HG02870 (cell line): ENCODE results near the gene RHBDL2.
"Not testable (repeated sequence)": the region's sequence is repeated elsewhere in the genome, so short reads cannot be mapped to it uniquely, and the experiment has no call there.

ENCODE experiments used
- ATAC-seq: cut with Tn5 transposase; IDR thresholded peaks from one replicate; pipeline ENCODE4 v1.9.1; 2021; ENCODE audit warnings: mild to moderate bottlenecking, moderate library complexity; ENCODE audit not compliant: unreplicated experiment

Gene RHBDL2

DNA sequence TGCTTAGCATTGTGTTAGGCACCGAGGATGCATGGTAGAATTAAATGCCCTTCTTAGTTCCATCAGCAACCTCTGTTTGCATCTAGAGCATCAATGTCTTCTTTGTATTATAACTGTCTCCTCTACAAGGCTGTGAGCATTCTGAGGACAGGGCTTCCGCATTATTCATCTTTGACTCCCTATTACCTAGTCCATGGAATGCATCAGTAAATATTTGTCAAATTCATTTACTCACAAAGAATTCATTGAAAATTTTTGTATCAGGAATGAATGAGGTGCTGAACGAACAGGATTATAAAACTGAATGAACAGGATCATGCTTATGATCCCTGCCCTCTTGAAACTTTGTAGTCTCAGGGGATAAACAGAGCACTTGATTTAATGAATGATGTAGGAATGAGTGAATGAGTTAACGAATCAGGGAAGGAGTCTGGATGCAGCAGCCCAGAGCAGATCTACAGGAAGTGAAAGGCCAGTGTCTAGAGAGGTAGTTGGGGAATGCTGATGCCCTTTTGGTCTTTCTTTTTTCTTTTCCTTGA is 2.8 kb downstream of the RHBDL2 start:
- no peak for ATAC-seq

GRCh38 chr1:38932571-38932970 is 9.1 kb downstream of the RHBDL2 start:
- no peak for ATAC-seq

DNA sequence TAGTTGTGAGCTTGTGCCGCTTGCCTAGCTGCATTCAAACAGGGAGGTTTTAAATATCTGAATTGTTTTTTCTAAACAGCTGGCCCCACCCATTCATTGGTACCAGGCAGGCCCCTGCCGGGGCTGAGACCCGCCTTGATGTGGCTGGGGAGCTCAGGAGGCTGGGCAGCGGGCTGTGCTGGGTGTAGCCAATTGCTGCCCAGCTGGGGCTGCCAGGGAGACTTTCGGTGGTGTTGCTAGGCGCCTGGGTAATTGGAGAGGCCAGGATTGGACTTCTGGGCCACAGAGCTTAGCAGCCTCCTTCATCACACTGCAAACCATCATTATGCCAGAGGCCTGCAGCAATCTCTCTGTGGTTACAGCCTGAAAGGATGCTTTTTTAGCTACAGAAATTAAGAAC is 12.2 kb downstream of the RHBDL2 start:
- no peak for ATAC-seq

DNA sequence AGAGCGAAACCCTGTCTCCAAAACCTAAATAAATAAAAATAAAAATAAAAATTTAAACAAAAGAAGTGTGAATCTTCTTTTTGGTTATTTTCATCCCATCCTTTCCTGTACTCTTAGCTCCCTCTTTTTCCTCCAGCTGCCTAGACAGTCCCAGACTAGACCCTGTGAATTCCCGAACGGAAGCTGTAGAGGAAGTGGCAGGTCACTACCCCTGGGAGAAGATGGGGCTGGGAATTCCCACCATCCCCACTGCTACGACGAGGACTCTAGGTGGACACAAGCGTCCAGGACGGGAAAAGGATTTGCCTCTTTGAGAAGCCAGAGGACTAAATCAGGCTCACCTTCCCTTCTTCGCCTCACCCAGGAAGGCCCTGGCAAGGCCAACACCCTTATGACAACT is 12.6 kb downstream of the RHBDL2 start:
- ATAC-seq, result no peak

- ATAC-seq, result no peak
Measured at GRCh38 chr1:38926091-38926490, 15.5 kb downstream of the RHBDL2 start.

DNA sequence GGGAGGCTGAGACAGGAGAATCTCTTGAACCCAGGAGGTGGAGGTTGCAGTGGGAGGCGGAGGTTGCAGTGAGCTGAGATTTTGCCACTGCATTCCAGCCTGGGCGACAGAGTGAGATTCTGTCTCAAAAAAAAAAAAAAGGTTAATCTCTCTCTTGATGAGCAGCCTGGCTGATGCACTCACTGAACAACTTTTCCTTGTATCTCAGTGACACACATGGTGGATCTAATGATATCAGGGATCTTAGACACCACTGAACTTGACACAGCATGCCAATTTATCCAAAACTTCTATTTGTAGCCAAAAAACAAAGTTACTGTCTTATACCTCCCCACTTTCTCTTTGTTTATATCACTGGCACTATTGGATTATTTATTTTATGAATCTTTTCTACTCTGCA is 16.2 kb downstream of the RHBDL2 start:
- no peak for ATAC-seq

- ATAC-seq, result no peak
Measured at GRCh38 chr1:38923607-38924006, 18.0 kb downstream of the RHBDL2 start.

DNA sequence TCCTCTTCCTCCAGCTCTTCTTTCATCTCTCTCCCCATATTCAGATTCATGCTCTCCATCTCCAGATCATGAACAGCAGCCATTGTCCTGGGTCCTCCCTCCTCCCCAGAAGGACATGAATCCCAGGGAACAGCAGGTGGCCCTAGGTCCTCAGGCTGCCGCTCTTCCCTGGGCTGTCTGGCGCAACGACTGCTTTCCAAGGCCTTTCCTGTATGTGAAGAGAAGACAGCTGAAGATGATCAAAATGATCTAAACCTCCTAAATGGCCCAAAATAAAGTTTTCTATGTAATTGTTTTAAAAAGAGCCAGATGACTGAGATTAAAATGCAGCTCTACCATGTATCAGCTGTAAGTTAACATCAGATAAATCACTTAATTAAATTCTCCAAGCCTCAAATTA is 22.5 kb downstream of the RHBDL2 start:
- no peak for ATAC-seq

DNA sequence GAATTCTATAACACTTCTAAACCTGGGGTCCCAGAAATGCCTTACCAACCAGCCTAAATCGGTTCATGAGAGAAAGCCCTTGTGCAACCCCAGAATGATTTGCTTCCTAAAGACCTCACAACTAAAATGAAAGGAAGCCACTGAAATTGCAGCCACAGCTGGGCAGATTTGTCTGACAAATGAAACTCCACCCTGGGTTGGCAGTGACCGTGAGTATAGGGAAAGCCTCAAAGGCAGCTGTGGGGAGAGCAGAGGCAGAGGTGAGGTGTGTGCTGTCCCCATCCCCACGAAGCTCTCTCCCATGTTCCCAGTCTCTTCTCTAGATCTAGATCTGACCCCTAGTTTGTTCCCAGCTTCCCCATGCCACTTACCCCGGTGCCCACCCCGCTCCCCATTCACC is 23.1 kb downstream of the RHBDL2 start:
- no peak for ATAC-seq

- no peak for ATAC-seq
Measured at GRCh38 chr1:38917772-38918171, 23.9 kb downstream of the RHBDL2 start.

- no peak for ATAC-seq
Measured at GRCh38 chr1:38917337-38917736, 24.3 kb downstream of the RHBDL2 start.

GRCh38 chr1:38915352-38915948 is 26.2 kb downstream of the RHBDL2 start:
- ATAC-seq, result no peak

- not testable (repeated sequence) for ATAC-seq
Measured at GRCh38 chr1:38914908-38915307, 26.7 kb downstream of the RHBDL2 start.

- ATAC-seq, result no peak
Measured at GRCh38 chr1:38908821-38909220, 32.8 kb downstream of the RHBDL2 start.

DNA sequence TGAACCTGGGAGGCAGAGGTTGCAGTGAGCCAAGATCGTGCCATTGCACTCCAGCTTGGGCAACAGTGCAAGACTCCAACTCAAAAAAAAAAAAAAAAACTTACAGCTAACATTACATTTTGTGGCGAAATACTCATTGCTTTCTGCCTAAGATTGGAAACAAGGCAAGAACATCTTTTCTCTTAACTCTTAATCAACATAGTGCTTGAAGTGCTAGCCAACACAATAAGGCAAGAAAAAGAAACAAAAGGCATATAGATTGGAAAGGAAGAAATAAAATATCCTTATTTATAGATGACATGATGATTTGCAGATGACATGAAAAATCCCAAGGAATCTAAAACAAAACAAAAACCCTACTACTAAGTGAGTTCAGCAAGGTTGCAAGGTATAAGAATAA is 35.6 kb downstream of the RHBDL2 start:
- ATAC-seq, result no peak

DNA sequence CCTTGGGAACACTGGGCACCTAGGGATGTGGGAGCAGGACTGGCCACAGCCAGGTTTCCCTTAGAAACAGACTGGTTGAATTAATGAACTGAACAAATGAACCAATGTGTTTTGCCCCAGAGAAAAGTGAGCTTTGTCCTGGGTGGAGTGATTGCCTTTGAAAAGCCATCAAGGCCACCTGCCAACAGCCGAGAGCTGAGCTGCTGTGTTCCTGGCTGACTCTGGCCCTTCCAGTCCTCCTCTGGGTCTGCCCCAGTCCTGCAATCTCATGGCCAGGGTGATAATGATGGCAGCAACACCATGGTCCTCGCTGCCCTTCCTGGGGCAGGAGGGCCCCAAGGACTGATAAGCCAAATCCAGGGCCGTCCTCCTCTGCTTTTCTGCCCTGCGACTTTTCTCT is 42.1 kb downstream of the RHBDL2 start:
- ATAC-seq, result no peak

- no peak for ATAC-seq
Measured at GRCh38 chr1:38898653-38899230, 42.9 kb downstream of the RHBDL2 start.

- ATAC-seq, result no peak
Measured at GRCh38 chr1:38896169-38896568, 45.5 kb downstream of the RHBDL2 start.

GRCh38 chr1:38892976-38893375 is 48.7 kb downstream of the RHBDL2 start:
- no peak for ATAC-seq

- ATAC-seq, result no peak
Measured at GRCh38 chr1:38891753-38892152, 49.9 kb downstream of the RHBDL2 start.

GRCh38 chr1:38889589-38889988 is 52.0 kb downstream of the RHBDL2 start:
- ATAC-seq, result no peak

- no peak for ATAC-seq
Measured at GRCh38 chr1:38888423-38889333, 53.0 kb downstream of the RHBDL2 start.
